ENCODE data around the gene SDK2.
A peak's percentile ranks its signal among the peaks of the same experiment; 100 is the strongest.
"Not testable (repeated sequence)": the region's sequence is repeated elsewhere in the genome, so short reads cannot be mapped to it uniquely, and the experiment has no call there.

Gene SDK2

DNA sequence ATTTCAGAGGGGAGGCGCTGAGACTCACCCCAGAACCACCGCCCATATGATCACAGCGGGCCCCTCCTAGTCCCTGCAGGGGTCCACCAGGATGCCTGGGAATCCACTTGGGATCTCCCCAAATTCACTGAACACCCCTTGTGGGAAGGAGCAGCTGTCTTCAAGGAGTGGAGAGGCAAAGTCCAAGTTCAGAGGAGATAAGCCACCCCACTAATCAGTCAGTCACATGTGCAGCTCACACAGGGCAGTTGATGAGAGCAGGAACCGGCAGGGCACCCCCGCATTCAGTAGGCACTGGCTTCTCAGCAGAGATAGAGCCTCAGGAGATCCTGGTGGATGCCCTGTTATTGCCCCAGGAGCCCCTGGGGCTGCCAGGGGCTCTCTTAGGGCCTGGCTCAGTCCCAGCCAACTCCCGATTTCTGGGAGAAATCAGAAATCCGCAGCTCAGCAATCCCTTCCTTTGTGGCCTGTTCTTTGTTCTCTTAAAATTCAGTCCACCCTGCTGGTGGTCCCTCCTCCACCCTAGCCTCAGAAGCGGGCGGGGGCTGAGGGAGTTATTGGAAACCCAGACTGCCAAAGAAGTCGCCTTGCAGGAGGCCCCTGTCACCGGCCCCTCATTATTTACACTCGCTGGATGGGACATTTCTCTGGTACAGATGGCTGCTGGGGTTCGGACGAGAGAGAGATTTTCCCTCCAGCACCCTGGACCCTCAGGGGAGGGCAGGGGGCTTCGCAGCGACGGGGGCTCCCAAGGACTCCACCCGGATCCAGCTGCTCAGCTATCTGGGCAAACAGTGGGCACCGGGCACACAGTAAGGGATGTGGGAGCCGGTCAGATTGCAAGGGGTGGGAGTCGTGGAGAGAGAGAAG, 334.3 kb downstream of the SDK2 start:
- DNase-seq, result peak; percentile 69

DNA sequence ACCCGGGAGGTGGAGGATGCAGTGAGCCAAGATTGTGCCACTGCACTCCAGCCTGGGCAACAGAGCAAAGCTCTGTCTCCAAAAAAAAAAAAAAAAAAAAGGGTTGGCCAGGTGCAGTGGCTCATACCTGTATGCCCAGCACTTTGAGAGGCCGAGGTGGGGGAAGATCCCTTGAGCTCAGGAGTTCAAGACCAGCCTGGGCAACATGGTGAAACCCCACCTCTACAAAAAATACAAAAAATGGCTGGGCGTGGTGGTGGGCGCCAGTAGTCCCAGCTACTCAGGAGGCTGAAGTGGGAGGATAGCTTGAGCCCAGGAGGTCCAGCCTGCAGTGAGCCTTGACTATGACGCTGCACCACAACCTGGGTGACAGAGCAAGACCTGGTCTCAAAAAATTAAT, 335.3 kb downstream of the SDK2 start:
- DNase-seq, result not testable (repeated sequence)

DNA sequence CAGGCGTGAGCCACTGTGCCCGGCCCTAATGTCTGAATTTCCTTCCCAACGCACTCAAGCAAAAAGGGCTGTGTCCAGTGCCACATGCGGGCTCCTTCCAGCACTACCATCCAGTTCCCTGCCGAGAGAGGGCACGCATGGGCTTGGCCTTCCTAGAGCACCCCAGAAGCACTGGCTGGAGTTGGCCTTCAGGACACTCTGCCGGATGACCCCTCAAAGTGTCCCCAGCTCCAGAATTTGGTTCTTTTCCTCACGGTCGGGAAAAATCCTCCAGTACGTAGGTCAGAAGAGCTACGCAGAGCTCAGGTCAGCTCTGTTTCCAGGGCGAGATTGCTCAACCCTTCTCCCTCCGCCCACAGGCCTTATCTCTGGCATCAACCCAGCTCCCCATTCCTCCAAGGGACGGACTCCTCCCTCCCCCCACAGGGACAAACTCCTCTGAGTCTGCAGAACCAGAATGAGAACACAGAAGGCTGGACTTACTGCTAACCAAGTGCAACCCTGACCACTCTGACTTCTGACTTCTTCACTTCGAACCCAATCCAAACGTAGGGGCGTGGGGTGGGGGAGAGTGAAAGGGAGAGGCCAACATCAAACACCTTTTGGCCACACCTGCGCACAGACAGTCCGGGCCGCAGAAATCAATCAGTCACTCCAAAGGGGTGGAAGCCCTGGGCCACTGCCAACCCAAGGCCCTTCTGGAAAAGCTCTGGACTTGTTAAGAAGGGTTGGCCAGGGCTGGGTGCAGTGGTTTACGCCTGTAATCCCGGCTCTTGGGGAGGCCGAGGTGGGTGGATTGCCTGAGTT, 336.0 kb downstream of the SDK2 start:
- DNase-seq, result peak; percentile 96

DNA sequence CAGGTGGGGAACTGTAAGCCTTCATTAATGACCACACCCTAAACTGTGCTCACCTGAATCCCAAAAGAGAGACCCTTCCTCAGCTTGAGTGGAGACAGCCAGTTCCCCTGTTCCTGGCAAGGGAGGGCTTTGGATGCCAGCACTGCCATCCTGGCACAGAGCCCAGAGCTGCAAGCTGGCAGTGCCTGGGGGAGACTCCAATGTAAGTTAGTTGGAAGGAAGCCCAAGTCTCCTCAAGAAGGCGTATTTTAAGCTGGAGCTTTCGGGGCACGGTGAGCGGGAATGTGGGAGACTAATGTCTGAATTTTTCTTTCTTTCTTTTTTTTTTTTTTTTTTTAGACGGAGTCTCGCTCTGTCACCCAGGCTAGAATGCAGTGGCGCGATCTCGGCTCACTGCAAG, 337.1 kb downstream of the SDK2 start:
- DNase-seq, result no peak

DNA sequence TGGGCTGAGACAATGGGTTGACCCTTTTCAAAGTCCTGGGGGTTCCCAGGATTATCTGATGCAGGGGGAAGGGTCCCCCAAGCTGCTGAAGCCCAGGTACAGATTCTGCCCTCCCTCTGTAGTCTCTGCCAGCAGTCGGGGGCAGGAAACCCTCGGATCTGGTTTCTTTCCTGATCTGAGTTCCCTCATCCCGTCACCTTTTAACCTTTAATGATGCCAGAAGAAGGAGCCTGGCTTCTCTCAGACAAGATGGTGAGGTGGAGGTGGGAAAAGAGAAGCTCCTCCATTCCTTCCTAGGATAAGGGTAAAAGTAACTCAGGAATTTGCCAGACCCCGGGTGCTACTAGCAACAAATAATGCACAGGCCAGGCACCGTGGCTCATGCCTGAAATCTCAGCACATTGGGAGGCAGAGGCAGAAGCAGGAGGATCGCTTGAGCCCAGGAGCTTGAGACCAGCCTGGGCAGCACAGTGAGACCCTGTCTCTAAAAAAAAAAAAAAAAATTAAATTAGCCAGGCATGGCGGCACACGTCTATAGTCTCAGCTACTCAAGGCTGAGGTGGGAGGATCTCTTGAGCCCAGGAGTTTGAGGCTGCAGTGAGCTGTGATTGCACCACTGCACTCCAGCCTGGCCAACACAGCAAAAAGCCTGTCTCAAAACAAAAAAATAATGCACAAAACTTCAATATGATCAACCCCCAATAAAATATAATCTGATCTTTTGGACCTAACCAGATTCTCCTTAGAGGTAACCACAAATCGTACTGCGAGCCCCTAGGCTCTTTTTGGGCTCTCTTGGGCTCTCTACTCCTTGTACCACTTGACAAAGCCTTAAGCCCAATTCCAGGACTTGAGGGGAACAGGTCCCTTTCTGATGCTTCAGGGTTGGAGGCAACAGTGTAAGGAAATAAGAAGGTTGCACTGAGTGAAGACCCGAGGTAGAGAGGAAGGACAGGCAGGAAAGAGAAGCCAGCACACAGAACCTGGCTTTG, 338.1 kb downstream of the SDK2 start:
- no peak for DNase-seq

DNA sequence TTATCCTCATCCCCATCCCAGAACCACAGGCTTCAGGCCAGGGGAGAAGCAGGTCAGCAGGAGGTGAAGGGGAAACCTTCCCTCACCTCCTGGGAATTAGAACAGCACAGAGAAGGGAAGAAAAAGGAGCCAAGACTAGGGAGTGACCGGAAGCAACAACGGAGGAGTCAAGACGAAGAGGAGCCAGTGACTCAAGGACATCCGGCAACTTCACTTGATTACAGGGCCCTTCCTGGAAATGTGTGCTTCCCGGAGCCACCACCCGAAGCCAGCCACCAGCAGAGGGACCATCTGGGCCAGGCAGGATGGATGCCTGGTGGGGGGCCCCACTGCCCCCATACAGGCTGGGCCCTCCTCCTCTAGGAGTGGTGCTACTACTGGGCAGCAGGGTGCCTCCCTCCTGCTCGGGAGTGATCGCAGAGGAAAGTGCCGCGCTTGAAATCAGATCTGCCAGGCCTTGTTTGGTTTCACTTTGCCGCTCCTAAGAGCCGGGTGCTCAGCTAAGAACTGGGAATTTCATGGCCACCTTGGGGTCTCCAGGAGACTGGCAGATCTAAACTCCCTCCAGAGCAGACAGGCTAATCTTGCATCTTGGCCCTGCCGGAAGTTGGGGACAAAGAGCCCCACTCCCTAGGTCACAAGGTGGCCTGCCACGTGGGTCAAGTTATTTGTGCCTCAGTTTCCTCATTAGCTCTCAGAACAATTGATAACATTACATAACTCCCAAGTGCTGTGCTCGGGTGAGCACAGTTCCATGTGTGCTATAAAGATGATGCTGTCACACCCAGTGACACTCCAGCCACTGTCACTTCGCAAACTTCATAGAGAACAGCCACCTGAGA, 339.1 kb downstream of the SDK2 start:
- DNase-seq, result peak; percentile 81

DNA sequence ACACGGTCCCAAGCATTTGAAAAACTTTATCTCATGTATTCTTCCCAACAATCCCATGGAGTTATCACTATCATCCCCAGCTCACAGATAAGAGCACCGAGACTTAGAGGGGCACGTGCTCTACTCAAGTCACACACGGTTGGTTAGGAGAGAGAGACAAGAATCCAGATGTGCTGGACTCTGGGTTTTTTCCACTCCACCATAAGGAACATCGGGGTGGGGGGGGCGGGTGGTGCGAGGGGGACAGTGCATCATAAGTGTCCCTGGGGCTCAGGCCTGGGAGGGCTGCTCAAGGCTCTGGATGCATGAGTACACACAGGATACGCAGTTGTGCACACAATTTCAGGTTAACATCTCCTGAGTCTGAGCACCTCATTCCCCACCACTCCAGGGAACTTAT, 339.8 kb downstream of the SDK2 start:
- no peak for DNase-seq

DNA sequence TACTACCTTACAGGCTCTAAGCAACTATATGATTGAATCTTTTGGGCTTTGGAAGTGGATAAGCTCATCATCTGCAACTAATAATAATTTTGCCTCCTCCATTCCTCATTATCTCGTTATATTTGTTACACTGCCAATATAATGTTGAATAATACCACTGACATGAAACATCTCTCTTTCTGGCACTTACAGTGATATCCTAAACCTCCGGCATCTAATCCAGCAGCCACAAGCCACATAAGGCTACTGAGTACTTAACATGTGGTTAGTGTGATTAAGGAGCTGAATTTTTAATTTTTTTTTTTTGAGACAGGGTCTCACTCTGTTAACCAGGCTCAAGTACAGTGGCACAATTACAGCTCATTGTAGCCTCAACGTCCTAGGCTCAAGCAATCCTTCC, 342.1 kb downstream of the SDK2 start:
- DNase-seq, result no peak

DNA sequence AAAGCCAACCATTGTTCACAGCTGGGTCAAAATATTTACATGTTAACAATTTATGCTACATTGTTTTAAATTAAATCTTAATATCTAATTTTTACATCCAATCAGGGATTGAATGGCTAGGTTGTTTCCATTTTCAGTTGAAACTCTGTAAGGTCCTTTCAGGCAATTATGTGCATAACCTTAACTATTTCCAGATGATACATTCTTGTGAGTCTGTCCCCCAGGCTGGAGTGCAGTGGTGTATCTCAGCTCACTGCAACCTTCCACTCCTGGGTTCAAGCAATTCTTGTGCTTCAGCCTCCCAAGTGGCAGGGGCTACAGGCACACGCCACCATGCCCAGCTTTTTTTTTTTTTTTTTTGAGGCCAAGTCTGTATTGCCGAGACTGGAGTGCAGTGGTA, 342.9 kb downstream of the SDK2 start:
- DNase-seq, result no peak

DNA sequence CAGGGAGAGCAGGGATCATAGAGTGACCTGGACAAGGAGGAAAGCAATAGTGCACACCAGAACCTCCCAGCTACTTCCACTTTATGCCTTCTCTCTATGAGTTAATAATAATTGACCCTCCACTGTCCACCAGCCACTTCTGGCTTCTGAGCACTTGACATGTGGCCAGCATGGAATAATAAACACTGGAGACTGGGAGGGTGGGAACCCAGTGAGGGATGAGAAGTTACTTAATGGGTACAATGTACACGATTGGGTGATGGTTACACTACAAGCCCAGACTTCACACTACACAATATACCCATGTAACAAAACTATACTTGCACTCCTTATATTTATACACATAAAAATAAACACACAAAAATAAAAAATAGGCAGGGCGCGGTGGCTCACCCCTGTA, 343.9 kb downstream of the SDK2 start:
- no peak for DNase-seq

DNA sequence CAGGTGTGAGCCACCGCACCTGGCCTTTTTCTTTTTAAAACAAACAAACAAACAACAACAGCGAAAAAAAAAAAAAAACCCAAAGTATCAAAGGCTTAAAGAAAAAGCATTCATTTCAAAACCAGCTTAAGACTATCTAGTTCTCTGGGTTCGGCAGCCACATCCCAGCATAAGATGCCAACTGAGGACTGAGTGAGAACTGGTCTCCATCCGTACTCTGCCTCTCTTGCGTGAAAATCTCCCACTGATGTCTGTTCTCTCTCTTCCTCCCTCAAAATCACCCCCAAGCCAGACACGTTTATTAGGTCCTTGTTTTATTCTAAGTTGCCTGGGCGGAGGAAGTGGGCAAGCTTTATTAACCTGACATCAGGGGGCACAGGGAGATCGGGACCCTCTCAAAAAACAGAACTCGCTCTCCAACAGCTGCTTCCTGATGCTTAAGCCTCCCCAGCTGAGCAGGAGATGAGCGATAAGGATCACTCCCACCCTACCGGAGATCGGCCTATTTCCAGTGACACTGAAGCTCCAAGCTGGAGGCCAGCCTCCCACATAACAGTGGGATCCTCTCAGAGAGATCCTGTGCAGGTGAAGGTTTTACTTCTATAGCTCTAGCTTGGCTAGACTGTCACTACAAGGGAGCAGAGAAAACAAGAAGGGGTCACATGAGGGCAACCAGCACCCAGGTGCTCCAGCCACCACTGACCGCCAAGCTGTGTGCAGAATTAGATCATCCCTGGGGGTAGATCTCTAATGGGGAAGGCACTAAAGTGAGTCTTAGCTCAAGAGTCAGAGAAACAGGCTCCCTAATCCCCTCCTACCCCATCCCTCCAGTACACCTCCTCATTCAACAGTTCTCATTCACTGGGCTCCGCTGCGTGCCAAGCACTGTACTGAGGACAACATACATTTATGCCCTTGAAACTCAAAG, 346.0 kb downstream of the SDK2 start:
- DNase-seq, result no peak

DNA sequence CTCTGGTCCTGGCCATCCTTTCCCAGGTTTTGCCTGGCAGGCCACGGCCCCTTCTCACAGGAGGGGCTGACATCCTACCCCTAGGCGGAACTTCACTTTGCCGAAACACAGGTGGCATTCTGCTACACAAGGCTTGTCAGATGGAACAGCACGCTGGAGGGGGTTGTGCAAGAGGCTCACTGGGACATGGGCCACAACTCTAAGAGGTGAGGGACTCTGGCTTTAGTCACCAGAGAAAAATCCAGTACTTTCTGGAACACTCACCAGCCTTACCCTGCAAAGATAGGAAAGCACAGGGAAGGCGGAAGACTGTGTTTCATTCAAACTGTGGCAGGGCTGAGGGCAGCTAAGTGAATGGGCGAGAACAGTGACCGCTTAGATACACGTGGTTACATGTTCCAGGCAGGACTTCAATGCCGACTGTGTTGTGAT, 350.7 kb downstream of the SDK2 start:
- DNase-seq, result no peak

DNA sequence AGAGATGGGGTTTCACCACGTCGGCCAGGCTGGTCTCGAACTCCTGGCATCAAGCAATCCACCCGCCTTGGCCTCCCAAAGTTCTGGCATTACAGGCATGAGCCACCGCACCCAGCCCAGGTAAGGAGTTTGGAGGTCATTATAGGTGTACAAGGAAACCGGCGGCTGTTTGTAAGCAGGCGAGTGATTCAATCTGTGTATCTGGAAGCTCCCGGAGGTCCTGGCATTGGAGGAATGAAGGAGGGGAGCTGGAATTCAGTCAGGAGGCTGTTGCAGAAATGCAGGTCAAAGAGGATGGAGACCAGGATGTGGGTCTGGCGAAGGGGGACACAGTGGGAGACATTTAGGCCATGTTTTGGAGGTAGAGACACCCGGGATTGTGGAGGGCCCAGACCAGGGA, 351.2 kb downstream of the SDK2 start:
- DNase-seq, result no peak

DNA sequence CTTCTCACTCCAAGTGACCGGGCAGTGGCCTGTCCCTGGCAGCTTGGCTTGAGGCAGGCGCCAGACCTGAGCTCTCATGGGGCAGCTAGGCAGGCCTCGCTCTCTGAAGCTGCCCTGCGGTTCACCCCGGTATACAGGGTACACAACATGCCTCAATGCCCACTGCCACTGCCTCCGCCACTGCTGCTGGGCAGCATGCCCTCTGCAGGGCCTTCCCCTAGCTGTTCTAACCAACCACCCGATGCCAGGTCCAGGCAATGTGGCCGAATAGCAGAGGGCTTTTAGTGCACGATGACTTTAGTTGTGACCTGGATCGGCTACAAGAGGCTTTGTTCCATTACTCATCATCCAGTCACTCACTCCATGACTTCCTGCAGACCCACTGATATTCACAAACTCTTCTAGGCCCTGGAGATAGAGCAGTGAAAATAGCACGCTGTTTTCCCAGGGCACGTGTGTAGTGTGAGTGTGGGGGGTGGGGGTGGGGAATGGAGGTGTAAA, 352.2 kb downstream of the SDK2 start:
- DNase-seq, result no peak

DNA sequence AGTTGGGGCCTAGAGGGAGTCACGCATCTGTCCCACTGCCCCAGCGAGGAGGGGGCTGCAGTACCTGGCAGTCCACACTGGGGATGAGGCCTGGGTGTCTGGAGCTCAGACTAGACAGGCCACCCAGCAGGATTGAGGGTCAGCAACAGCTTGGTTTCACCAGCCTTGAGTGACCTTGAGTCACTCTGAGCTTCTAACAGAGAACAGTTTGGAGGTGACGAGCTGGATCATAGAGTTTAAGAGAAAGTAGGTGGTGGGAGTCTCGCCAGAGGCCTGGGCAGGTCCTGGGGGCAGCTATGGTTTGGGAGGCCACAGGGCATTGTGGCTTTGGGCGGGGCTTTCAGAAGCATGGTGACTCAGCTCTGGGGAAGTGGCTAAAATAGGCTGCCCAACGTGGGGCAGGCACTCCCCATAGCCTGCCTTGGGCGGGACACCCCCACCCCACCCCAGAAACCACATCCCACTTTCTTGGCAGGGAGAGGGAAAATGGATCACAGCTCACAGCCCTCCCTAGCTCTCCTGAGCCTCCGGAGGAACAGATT, 352.9 kb downstream of the SDK2 start:
- DNase-seq, result peak; percentile 94

DNA sequence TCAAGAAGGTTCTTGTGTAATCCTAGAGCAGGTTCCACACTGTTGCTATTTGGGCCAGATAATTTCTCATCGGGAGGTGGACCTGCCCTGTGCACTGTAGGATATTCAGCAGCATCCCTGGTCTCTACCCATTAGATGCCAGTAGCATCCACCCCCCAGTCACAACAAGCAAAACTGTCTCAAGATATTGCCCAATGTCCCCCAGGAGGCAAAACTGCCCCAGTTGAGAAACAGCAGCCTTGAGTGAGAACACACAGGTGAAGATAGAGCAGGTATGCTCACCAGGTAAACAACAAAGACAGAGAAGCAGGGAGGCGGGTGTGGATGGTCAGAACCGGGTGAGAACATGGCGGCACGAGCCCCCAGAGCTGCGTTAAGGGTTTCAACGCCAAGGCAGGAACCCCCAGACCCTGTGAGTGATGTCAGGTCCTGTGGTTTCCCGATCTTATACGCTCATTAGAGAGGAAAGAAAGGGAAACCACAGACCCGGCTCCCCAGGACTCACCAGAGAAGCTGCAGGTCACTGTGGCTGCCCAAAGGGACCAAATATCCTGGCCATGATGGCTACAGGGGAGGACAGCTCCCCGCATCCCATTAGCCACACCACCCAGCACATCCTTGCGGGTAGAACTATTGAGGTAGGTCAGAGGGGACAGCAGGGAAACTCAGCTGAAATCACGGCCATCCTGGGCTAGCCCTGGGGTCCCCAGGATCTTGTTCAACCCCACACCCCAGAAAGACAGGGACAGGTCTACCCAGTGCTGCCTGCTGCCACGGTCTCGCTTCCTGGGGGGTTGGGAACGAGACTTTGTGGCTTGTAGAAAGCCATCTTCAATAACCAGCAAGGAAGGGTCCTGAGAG, 353.6 kb downstream of the SDK2 start:
- no peak for DNase-seq

DNA sequence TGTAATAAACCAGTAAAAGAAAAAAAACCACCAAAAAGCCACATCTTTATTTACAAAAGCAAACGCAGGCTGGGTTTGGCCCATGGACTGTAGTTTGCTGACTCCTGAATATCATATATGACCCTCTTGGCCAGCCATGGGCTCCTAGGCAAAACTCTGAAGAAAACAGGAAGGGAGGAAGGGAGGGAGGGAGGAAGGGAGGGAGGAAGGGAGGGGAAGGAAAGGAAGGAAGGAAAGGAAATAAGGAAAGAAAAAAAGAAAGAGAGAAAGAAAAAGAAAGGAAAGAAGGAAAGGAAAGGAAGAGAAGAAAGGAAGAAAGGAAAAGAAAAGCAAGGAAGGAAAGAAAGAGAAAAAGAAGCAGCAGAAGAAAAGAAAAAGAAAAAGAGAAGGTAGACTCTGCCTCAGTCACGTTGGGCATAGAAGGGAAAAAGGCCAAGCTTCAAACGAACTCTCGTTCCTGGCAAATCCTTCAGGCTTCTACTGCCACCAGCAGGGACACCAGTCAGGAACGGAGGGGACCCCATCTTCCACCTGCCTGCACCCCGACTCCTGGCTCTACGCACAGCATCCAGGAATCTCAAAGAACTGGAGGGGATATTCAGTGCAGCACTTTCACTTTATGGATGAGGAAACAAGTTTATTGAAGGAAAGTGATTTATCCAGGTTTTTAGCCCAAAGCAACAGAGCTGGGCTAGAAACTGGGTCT, 354.5 kb downstream of the SDK2 start:
- no peak for DNase-seq

DNA sequence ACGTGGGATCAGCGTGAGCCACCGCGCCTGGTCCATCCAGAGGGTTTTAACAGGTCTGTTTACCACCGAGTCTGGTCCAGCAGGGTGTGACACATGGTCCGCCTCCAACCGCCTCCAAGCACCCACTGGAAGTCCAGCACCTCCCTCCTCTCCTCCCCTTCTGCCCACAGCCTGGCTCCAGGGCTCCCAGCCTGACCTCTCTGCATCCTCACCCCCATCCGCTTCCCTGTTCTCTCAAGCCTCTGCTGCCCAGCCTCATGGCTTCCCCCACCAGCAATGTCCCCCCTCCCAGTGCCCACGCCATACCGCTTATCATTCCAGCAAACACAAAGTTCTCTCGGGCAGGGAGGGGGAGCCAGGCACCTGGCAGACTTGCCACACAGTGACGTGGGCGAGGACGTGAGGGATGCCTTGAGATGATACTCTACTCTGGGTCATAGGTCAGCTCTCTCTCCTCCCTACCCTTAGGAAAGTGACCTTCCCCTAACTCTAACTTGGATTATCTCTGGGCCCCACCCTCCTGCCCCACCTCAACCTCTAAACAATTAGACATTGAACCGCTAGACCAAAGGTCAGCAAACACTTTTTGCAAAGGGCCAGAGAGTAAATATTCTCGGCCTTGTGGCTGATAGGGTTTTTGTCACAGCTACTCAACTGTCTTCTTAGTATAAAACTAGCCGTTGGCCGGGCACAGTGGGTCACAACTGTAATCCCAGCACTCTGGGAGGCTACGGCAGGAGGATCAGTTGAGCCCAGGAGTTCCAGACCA, 355.5 kb downstream of the SDK2 start:
- no peak for DNase-seq
